Gastrocnemius medialis (tissue), 4 donors: ENCODE results near the gene ZFYVE19.

ENCODE experiments used
- POLR2A ChIP-seq, 2 donors: fragments of 450-650 bp; IDR thresholded peaks; one replicate each; pipeline ENCODE4 v1.6.1; 2017; ENCODE audit warnings: antibody characterized with exemption in 2 of 2, mild to moderate bottlenecking in 2 of 2, moderate library complexity in 2 of 2
- TF ChIP-seq, protein P1 (sequence below), 5 experiments: fragments of 450-650 bp in 3 of 5; fragments of 200-600 bp in 2 of 5; sonication (generic) in 2 of 5; IDR thresholded peaks in 4 of 5; conservative IDR thresholded peaks in 1 of 5; 1 replicate in 4 of 5; 2 replicates in 1 of 5; pipeline ENCODE4 v1.5.1; 2016 to 2019; ENCODE audit warnings: antibody characterized with exemption in 5 of 5, mild to moderate bottlenecking in 3 of 5, moderate library complexity in 3 of 5

DNA sequence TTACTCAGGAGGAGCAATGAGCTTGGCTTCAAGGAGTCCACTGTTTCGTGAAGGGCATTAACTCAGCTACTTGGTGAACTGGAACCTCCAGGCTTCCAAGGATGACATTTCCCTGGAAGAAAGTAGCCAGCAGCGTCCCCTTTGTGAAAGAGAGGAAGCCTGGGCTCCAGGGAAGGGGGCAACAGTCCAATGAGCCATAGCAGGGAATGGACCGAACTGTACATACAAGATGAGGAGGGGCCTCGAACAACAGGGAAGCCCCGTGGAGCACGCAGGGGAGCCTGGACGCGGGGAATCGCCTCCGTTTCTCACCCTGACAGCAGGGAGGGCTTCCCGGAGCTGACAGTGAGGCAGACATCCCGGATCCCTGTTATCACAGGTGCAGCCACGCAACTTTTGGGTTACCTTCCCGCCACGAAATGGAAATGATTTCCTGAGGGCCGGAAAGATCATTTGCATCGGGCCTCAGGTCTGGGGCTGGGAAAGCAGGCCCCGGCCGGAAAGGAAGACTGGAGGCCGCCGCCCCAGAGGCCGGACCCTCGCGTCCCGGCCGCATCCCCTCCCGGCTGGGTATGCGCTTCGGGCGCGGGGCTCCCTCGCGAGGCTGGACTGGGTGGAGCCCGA lies 36.5 kb downstream of the ZFYVE19 start:
- TF ChIP-seq, protein P1, sequence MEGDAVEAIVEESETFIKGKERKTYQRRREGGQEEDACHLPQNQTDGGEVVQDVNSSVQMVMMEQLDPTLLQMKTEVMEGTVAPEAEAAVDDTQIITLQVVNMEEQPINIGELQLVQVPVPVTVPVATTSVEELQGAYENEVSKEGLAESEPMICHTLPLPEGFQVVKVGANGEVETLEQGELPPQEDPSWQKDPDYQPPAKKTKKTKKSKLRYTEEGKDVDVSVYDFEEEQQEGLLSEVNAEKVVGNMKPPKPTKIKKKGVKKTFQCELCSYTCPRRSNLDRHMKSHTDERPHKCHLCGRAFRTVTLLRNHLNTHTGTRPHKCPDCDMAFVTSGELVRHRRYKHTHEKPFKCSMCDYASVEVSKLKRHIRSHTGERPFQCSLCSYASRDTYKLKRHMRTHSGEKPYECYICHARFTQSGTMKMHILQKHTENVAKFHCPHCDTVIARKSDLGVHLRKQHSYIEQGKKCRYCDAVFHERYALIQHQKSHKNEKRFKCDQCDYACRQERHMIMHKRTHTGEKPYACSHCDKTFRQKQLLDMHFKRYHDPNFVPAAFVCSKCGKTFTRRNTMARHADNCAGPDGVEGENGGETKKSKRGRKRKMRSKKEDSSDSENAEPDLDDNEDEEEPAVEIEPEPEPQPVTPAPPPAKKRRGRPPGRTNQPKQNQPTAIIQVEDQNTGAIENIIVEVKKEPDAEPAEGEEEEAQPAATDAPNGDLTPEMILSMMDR (IDR thresholded peaks at IDR 0.05 in 4 of 5, conservative IDR thresholded peaks at IDR 0.05 in 1 of 5), result no peak
- no peak for TF ChIP-seq POLR2A (IDR thresholded peaks at IDR 0.05)
